K562 (cell line): ENCODE measurements around the gene RGS8.

Experiments
- CHD2 ChIP-seq: IDR thresholded peaks from 2 replicates; pipeline ENCODE4 v1.6.1; 2011; ENCODE audit warnings: low read depth, low read length
- CTCF ChIP-seq, 3 experiments: IDR thresholded peaks in 2 of 3; conservative IDR thresholded peaks in 1 of 3; 2 replicates each; pipeline ENCODE4 v1.5.1; 2011 to 2012; ENCODE audit warnings: low read length in 3 of 3, mild to moderate bottlenecking in 3 of 3, control low read depth in 2 of 3, improper control_type of control experiment in 1 of 3, inconsistent platforms in 1 of 3, low read depth in 1 of 3, mixed read lengths in 1 of 3, moderate library complexity in 1 of 3; ENCODE audit not compliant: insufficient read depth in 2 of 3
- E2F5 ChIP-seq: sonication (generic); formaldehyde crosslinking; IDR thresholded peaks from 2 replicates; pipeline ENCODE4 v1.8.0; 2022; ENCODE audit warnings: mild to moderate bottlenecking, missing genetic modification reagents
- KAT2B ChIP-seq: IDR thresholded peaks from one replicate; pipeline ENCODE4 v1.6.1; 2012; ENCODE audit warnings: low read depth, mild to moderate bottlenecking, control low read depth, inconsistent platforms, low read length, moderate library complexity
- NR2C1 ChIP-seq, 2 experiments: fragments of 450-650 bp; IDR thresholded peaks; 2 replicates each; pipeline ENCODE4 v1.6.1; 2017; ENCODE audit warnings: mild to moderate bottlenecking in 2 of 2, antibody characterized with exemption in 1 of 2, inconsistent platforms in 1 of 2, missing compliant biosample characterization in 1 of 2, missing genetic modification characterization in 1 of 2
- TAF9B ChIP-seq: fragments of 450-650 bp; IDR thresholded peaks from 2 replicates; pipeline ENCODE4 v1.6.1; 2018; ENCODE audit warnings: mild to moderate bottlenecking; ENCODE audit not compliant: partially characterized antibody
- TARDBP ChIP-seq: fragments of 450-650 bp; IDR thresholded peaks from 2 replicates; pipeline ENCODE4 v1.6.1; 2016
- TFE3 ChIP-seq: fragments of 450-650 bp; formaldehyde crosslinking; IDR thresholded peaks from 2 replicates; pipeline ENCODE4 v1.4.0; 2020; ENCODE audit warnings: mild to moderate bottlenecking, mixed read lengths
- ZNF124 ChIP-seq: sonication (generic); formaldehyde crosslinking; IDR thresholded peaks from 2 replicates; pipeline ENCODE4 v1.8.1; 2022; ENCODE audit warnings: missing genetic modification reagents
- ZNF274 ChIP-seq: IDR thresholded peaks from 2 replicates; pipeline ENCODE4 v1.6.1; 2011; ENCODE audit warnings: low read depth, mild to moderate bottlenecking, low read length, moderate library complexity, borderline replicate concordance
- TF ChIP-seq, protein P1 (sequence below): fragments of 450-650 bp; IDR thresholded peaks from 2 replicates; pipeline ENCODE4 v1.6.1; 2016
- TF ChIP-seq, protein P2 (sequence below), 2 experiments: fragments of 150-350 bp in 1 of 2; IDR thresholded peaks; 2 replicates each; pipeline ENCODE4 v1.6.1; 2012 to 2016; ENCODE audit warnings: low read depth in 2 of 2, low read length in 2 of 2, mild to moderate bottlenecking in 1 of 2, moderate library complexity in 1 of 2

- TF ChIP-seq CHD2: no peak
- no peak for TF ChIP-seq ZNF124
- TF ChIP-seq TAF9B: no peak
- TF ChIP-seq KAT2B: no peak
- TF ChIP-seq E2F5 (CRISPR knock-in tag): no peak
- TF ChIP-seq ZNF274: no peak
- TF ChIP-seq, protein P1, sequence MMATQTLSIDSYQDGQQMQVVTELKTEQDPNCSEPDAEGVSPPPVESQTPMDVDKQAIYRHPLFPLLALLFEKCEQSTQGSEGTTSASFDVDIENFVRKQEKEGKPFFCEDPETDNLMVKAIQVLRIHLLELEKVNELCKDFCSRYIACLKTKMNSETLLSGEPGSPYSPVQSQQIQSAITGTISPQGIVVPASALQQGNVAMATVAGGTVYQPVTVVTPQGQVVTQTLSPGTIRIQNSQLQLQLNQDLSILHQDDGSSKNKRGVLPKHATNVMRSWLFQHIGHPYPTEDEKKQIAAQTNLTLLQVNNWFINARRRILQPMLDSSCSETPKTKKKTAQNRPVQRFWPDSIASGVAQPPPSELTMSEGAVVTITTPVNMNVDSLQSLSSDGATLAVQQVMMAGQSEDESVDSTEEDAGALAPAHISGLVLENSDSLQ: no peak
- TF ChIP-seq NR2C1 (IDR thresholded peaks at IDR 0.05): no peak
- TF ChIP-seq NR2C1 (tag; IDR thresholded peaks at IDR 0.05): no peak
- TF ChIP-seq TFE3: no peak
- no peak for TF ChIP-seq TARDBP
- TF ChIP-seq, protein P2, sequence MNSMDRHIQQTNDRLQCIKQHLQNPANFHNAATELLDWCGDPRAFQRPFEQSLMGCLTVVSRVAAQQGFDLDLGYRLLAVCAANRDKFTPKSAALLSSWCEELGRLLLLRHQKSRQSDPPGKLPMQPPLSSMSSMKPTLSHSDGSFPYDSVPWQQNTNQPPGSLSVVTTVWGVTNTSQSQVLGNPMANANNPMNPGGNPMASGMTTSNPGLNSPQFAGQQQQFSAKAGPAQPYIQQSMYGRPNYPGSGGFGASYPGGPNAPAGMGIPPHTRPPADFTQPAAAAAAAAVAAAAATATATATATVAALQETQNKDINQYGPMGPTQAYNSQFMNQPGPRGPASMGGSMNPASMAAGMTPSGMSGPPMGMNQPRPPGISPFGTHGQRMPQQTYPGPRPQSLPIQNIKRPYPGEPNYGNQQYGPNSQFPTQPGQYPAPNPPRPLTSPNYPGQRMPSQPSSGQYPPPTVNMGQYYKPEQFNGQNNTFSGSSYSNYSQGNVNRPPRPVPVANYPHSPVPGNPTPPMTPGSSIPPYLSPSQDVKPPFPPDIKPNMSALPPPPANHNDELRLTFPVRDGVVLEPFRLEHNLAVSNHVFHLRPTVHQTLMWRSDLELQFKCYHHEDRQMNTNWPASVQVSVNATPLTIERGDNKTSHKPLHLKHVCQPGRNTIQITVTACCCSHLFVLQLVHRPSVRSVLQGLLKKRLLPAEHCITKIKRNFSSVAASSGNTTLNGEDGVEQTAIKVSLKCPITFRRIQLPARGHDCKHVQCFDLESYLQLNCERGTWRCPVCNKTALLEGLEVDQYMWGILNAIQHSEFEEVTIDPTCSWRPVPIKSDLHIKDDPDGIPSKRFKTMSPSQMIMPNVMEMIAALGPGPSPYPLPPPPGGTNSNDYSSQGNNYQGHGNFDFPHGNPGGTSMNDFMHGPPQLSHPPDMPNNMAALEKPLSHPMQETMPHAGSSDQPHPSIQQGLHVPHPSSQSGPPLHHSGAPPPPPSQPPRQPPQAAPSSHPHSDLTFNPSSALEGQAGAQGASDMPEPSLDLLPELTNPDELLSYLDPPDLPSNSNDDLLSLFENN (IDR thresholded peaks at IDR 0.05; ENCODE audit: low read depth in 2 of 2, low read length in 2 of 2): no peak
- TF ChIP-seq CTCF (IDR thresholded peaks at IDR 0.05 in 2 of 3, conservative IDR thresholded peaks at IDR 0.05 in 1 of 3; ENCODE audit: insufficient read depth in 2 of 3, low read depth in 1 of 3, low read length in 3 of 3): no peak
These were observed 46.6 kb downstream of the RGS8 start for GRCh38 chr1:182637769-182638168.
